ENCODE data around the gene CCL22.
"Not testable (repeated sequence)": the region's sequence is repeated elsewhere in the genome, so short reads cannot be mapped to it uniquely, and the experiment has no call there.

Gene CCL22

DNA sequence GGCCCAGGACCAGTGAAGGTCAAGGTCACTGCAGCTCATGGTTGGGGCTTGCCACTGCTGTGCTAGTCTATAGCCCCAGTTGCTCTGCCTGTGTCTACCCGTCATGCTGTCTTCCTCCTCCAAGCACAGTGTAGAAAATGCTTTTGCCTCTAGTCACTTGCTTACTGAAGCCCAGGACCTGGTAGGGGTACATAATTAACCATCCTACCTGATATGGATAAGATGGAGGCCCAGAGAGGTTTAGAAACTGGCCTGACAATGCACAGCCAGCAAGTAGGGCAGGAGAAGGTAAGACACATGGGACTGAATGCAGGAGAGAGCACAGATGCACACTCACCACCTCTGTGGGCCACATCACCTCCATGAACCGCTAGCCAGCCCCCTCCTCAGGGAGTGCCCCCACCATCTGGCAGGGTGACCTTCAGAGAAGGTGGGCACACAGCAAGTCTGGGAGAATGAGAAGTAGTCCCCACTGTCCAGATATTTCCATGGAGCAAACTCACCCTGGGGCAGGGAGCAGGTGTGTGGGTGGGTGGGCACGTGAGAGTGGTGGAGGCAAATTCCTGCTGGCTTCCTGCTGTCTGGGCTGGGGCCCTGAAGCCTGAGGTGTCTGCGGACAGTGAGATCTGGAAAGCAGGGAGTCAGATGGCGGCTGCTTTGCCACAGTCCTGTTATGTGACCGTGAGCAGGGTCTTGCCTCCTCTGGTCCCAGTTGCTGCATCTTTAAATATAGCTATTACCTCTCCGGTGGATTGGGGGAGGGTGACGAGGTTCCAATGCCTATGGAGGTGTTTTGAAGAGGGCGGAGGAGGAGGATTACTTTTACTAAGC, 14.7 kb downstream of the CCL22 start:
- no peak overlapping the region for H3K4me3 ChIP-seq (ENCODE audit: low read depth, low read length)
- no peak for DNase-seq (ENCODE audit: low read depth)

- no peak overlapping the region for H3K4me3 ChIP-seq (ENCODE audit: low read depth, low read length)
- DNase-seq (ENCODE audit: low read depth): no peak
Observed at GRCh38 chr16:57374067-57374534, 15.5 kb downstream of the CCL22 start.

GRCh38 chr16:57374925-57375465, 16.4 kb downstream of the CCL22 start:
- not testable (repeated sequence) for H3K4me3 ChIP-seq (ENCODE audit: low read depth, low read length); DNase-seq (ENCODE audit: low read depth)

DNA sequence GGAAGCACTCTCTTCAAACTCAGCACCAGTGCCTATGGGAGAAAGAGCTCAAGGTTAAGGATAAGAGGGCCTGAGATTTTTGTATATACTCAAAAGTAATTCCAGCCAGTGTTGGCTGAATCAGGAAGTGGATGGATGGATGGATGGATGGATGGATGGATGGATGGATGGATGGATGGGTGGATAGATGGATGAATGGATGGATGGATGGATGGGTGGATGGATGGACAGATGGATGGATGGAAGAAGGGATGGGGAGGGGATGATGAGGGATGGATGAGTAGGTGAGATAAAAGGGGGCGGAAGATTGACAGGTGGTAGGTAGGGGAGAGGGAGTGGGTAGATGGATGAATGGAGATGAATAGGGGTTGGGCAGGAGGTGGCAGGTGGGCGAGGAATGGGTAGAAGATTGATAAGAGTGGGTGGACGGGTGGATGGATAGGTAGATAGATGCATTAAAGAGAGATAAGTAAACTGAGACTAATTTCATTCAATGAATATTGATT, 17.8 kb downstream of the CCL22 start:
- no peak for DNase-seq (ENCODE audit: low read depth)
- H3K4me3 ChIP-seq (ENCODE audit: low read depth, low read length): no peak overlapping the region

DNA sequence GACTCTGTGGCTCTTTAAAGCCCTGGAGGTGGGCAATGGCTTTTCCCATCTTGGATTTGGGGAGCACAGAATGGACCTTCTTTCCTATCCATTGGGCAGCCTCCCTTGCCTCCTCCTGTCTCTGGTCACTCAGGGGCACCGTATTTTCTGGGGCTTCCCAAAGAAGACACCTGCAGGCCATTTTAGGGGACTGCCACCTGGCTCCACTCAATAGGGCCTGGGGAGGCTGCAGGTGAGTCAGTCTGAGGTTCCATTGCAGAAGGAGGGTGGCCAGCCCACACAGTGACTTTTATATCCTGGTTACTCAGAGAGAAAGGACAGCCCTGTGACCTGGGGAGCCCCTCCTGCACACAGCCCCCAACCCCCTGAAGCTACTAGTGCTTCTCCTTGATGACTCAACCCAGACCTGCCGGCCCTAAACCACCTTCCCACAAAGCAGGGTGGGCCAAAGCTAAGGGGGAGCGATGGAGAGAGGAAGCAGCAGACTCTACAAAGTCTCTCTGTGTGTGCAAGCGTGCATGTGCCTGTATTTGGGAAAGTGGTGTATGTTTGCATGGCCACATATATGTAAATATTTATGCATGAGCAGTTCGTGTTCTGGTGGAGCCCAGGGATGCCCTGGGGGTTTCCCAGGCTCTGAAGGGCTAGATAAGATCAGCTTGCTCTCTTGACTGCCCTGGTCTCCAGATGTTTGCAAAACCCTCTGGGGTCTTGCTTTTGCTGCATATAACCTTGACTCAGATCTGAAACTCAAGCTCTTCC, 18.7 kb downstream of the CCL22 start:
- DNase-seq (ENCODE audit: low read depth): no peak
- H3K4me3 ChIP-seq (ENCODE audit: low read depth, low read length): no peak overlapping the region

GRCh38 chr16:57379579-57379978, 21.0 kb downstream of the CCL22 start:
- DNase-seq (ENCODE audit: low read depth): no peak
- H3K4me3 ChIP-seq (ENCODE audit: low read depth, low read length): no peak overlapping the region

DNA sequence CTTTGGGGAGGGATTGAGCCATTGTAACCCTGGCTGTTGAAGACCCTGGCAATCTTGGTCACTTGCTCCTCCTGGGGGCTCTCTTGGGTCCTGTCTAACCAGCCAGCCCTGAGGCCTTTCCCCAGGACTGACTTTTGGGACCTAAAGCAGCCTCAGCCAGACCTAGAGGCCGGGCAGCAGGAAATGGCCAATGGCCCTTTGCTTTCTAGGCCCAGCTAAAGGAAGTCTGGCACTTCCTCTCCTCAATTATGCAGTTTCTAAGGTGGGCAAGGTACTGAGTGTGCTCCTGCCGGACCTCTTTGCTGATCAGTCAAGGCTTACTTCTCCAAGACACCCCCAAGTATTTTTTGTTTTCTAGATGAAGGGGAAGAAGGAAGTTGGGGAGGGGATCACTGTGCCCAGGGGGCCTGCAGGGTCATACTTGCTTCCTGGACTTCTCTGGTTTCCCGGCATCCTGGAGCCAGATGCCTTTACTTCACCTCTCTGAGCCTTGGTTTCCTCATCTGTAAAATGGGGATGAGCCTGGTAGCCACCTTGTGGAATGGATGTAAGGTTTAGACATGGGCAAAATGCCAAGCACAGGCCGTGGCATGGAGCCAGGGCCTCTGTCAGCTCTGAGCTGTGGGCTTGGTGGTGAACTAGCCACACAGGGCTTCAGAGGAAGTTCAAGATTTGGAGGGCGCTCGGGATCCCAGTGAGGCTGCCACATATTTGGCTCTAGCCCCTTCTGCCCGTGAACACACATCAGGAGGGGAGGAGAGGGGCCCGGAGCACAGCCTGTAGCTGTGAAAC, 22.3 kb downstream of the CCL22 start:
- DNase-seq (ENCODE audit: low read depth): no peak

GRCh38 chr16:57381791-57382534, 23.4 kb downstream of the CCL22 start:
- no peak overlapping the region for H3K4me3 ChIP-seq (ENCODE audit: low read depth, low read length)

More for the DNA sequence above, 22.3 kb downstream of the CCL22 start:
- no peak overlapping the region for H3K4me3 ChIP-seq (ENCODE audit: low read depth, low read length)

DNA sequence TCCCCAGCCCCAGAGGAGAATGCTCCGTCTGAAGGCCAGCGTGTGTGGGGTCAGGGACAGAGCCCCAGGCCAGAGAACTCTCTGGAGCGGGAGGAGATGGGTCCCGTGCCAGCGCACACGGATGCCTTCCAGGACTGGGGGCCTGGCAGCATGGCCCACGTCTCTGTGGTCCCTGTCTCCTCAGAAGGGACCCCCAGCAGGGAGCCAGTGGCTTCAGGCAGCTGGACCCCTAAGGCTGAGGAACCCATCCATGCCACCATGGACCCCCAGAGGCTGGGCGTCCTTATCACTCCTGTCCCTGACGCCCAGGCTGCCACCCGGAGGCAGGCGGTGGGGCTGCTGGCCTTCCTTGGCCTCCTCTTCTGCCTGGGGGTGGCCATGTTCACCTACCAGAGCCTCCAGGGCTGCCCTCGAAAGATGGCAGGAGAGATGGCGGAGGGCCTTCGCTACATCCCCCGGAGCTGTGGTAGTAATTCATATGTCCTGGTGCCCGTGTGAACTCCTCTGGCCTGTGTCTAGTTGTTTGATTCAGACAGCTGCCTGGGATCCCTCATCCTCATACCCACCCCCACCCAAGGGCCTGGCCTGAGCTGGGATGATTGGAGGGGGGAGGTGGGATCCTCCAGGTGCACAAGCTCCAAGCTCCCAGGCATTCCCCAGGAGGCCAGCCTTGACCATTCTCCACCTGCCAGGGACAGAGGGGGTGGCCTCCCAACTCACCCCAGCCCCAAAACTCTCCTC, 24.1 kb downstream of the CCL22 start:
- no peak for DNase-seq (ENCODE audit: low read depth)
- no peak overlapping the region for H3K4me3 ChIP-seq (ENCODE audit: low read depth, low read length)

More at GRCh38 chr16:57381791-57382534, 23.4 kb downstream of the CCL22 start:
- no peak for DNase-seq (ENCODE audit: low read depth)

- H3K4me3 ChIP-seq (ENCODE audit: low read depth, low read length): no peak overlapping the region
- no peak for DNase-seq (ENCODE audit: low read depth)
Observed at GRCh38 chr16:57383276-57384247, 25.0 kb downstream of the CCL22 start.

- H3K4me3 ChIP-seq (ENCODE audit: low read depth, low read length): no peak overlapping the region
- no peak for DNase-seq (ENCODE audit: low read depth)
Observed at GRCh38 chr16:57384248-57385070, 25.9 kb downstream of the CCL22 start.

- no peak for DNase-seq (ENCODE audit: low read depth)
- H3K4me3 ChIP-seq (ENCODE audit: low read depth, low read length): no peak overlapping the region
Observed at GRCh38 chr16:57385083-57385482, 26.5 kb downstream of the CCL22 start.

- no peak overlapping the region for H3K4me3 ChIP-seq (ENCODE audit: low read depth, low read length)
- peak; percentile 66 for DNase-seq (ENCODE audit: low read depth)
Observed at GRCh38 chr16:57386381-57386951, 27.9 kb downstream of the CCL22 start.

DNA sequence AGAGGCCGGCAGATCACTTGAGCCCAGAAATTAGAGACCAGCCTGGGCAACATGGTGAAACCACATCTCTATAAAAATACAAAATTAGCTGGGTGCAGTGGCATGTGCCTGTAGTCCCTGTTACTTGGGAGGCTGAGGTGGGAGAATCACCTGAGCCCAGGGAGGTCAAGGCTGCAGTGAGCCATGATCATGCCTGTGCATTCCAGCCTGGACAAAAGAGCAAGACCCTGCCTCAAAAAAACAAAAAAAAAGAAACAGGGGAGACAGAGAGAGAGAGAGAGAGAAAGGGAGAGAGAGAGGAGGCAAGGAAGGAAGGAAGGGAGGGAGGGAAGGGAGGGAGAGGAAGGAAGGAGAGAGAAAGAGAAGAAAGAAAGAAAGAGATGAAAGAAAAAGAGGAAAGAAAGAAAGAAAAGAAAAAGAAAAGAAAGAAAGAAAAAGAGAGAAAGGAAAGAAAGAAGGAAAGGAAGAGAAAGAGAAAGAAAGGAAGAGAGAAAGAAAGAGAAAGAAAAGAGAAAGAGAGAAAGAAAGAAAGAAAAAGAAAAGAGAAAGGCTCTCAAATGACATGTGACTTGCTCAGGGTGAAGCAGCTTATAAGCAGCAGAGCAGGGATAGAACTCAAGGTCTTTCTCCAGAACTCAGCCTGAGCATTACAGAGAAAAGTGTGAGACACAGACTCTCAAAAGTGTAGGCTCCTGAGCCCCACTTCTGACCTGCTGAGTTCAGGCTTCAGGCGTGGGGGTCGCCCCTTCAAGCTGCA, 29.2 kb downstream of the CCL22 start:
- H3K4me3 ChIP-seq (ENCODE audit: low read depth, low read length): no peak overlapping the region
- no peak for DNase-seq (ENCODE audit: low read depth)
